ENCODE data around the gene PNPLA5. TPM values are rescaled to one million over a fixed set of nuclear protein-coding genes. Genes with fewer than 3 reads are reported as not detected.

Gene PNPLA5, protein sequence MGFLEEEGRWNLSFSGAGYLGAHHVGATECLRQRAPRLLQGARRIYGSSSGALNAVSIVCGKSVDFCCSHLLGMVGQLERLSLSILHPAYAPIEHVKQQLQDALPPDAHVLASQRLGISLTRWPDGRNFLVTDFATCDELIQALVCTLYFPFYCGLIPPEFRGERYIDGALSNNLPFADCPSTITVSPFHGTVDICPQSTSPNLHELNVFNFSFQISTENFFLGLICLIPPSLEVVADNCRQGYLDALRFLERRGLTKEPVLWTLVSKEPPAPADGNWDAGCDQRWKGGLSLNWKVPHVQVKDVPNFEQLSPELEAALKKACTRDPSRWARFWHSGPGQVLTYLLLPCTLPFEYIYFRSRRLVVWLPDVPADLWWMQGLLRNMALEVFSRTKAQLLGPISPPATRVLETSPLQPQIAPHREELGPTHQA
- total RNA-seq: 0.16 TPM in 1 of 2 replicates, not detected in the other

GRCh38 chr22:43891360-43892182, at the start of gene PNPLA5:
Gene PNPLA5, minus strand, starts transcription at chr22:43892013. Its CDS starts 133 bp downstream, at chr22:43891880.

GRCh38 chr22:43923631-43924464, 32.0 kb upstream of the PNPLA5 start, which contains the start of gene PNPLA3:
Gene PNPLA3, plus strand, starts transcription at chr22:43923805. Its CDS starts 107 bp downstream, at chr22:43923912.

GRCh38 chr22:43862074-43862881, 29.5 kb downstream of the PNPLA5 start, which contains the start of gene SULT4A1:
Gene SULT4A1, minus strand, starts transcription at chr22:43862513. Its CDS starts 131 bp downstream, at chr22:43862382.

Other genes with a start within 250 kb of the PNPLA5 start
- gene EFCAB6, start 79.7 kb downstream of the PNPLA5 start, total RNA-seq: 1.3 and 2.7 TPM in 2 replicates
- 0.43 and 0.47 TPM in 2 replicates for gene SULT4A1, start 29.5 kb downstream of the PNPLA5 start, total RNA-seq
- 1.7 and 2.9 TPM in 2 replicates for gene PNPLA3, start 31.8 kb upstream of the PNPLA5 start, total RNA-seq
- 47.5 and 58.5 TPM in 2 replicates for gene SAMM50, start 63.4 kb upstream of the PNPLA5 start, total RNA-seq
- 14.5 and 26.7 TPM in 2 replicates for gene PARVB, start 132.3 kb upstream of the PNPLA5 start, total RNA-seq